ENCODE data around the gene EPN2.
A peak's percentile ranks its signal among the peaks of the same experiment; 100 is the strongest.
"Not testable (repeated sequence)": the region's sequence is repeated elsewhere in the genome, so short reads cannot be mapped to it uniquely, and the experiment has no call there.

The EPN2 gene

GRCh38 chr17:19347323-19348080, 110.3 kb downstream of the EPN2 start:
- no peak for DNase-seq

DNA sequence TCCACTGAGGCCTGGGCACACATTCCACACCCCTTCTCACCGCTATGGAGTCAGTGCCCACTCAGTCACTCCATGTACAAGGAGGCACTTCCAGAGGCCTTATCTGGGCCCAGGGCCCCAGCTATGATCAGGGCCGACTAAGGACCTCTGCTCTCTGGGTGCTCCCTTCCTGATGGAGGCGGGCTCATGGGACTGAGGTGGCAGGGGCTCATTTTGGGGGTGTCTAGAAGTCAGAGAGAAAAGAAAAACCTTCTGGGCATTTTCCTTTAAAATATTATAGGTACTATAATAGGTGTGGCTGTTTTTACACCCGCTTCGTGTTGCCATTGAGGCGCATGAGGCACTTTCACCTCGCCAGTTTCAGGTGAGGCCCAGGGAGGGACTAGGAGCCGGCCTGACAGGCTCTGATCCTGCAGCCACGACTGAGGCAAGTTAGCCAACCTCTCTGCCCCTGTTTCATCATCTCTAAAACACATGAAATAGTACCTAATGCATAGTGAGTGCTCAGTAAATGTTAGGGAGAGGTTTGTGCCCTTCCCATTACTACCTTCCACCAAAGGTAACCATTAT, 111.0 kb downstream of the EPN2 start:
- no peak for DNase-seq

DNA sequence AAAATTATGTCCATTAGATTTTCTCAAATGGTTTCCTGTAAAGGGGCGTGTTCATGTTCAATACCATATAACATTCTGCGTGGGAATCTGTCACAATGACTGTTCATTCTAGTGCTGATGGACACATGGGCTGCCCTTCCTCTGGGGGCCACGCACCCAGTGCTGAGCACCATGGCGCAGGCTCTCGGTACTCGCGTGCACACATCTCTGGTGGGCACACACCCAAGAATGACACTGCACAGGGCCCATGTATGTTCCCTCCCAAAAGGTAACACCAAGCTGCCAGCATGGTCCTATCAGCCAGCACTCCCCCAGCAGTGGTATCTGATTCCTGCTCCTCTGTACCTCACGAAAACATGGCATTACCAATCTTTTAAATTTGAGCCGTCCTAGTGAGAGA, 111.6 kb downstream of the EPN2 start:
- no peak for DNase-seq

- not testable (repeated sequence) for DNase-seq
Measured at GRCh38 chr17:19353401-19353800, 116.2 kb downstream of the EPN2 start.

DNA sequence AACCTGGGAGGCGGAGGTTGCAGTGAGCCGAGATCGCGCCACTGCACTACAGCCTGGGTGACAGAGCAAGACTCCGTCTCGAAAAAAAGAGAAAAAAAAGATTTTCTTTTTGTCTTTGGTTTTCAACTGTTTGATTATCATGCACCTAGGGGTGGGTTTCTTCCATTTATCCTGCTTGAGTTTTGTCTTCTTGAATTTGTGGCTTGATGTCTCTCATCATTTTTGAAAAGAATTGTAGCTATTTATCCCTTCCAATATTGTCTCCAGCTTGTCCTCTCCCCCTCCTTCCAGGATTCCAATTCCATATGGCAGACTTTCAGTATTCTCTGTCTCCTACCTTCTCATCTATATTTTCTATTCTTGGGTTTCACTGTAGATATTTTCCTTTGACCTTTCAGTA, 117.6 kb downstream of the EPN2 start:
- DNase-seq = no peak

DNA sequence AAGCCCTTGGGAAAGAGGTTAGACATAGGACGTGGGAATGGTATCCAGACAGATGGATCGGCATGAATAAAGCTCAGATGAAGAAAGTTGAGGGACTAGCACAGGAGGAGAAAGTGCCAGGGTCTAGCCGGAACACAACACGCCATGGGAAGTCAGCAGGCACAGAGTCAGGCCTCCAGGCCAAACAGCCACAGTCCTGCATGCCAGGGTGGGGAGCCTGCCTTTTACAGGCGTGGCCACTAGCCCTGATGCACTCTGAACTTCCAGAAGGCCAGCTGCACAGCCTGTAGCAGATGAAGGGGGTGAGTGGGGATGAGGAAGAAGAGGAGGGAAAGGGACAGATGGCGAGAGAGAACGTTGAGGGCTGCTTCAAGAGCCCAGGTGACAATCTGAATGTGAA, 120.2 kb downstream of the EPN2 start:
- no peak for DNase-seq

- no peak for DNase-seq
Measured at GRCh38 chr17:19357761-19358160, 120.6 kb downstream of the EPN2 start.

DNA sequence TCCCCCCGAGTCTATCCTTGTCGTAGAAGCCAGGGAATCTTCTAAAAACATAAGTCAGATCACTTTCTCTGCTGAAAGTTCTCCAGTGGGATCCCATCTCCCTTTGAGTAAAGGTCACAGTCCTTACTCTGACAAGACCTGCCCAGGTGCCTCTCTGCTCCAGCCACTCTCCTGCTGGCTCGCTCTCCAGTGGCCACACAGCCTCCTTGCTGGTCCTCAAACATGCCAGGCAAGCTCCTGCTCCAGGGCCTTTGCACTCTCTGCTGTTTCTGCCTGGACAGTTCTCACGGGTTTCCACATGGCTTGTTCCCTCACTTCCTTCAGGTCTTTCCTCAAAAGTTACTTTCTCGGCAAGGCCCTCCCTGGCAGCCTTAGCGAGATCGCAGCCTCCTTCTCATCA, 122.0 kb downstream of the EPN2 start:
- DNase-seq = no peak

DNA sequence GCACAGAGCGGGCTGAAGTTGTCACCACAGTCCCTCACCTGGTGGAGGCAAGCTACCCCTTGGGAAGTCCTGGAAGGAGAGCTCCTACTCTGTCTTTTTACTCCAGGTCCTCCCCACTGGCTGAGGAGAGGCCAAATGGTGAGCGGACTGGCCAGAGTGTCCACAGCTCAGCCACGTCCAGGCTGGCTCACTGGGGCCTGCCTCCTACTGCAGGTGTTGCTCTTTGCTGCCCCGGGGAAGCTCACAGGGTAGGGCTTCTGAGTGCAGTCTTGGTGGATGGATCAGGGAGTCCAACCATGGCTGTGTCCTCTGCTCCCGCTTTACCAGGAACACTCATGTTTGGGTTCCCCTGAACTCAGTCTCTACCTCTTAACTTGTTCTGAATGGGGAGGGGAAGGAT, 122.7 kb downstream of the EPN2 start:
- no peak for DNase-seq

DNA sequence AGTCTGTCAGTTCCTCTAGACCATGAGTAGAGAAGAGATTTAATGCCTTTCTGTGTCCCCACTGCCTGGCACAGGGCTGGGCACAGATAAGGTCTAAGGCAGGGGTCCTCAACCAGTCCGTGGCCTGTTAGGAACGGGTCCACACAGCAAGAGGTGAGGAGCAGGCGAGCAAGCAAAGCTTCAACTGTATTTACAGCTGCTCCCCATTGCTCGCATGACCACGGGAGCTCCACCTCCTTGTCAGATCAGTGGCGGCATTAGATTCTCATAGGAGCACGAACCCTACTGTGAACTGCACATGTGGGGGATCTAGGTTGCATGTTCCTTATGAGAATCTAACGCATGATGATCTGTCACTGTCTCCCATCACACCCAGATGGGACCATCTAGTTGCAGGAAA, 123.6 kb downstream of the EPN2 start:
- no peak for DNase-seq

- no peak for DNase-seq
Measured at GRCh38 chr17:19361326-19361725, 124.2 kb downstream of the EPN2 start.

- no peak for DNase-seq
Measured at GRCh38 chr17:19361944-19362276, 124.7 kb downstream of the EPN2 start.

GRCh38 chr17:19362277-19363113, 125.3 kb downstream of the EPN2 start, which contains the start of gene B9D1:
Gene B9D1, minus strand, starts transcription at chr17:19362723. Its CDS starts 154 bp downstream, at chr17:19362569.
- peak; percentile 92 for DNase-seq

- DNase-seq = no peak
Measured at GRCh38 chr17:19363114-19363438, 125.9 kb downstream of the EPN2 start.

DNA sequence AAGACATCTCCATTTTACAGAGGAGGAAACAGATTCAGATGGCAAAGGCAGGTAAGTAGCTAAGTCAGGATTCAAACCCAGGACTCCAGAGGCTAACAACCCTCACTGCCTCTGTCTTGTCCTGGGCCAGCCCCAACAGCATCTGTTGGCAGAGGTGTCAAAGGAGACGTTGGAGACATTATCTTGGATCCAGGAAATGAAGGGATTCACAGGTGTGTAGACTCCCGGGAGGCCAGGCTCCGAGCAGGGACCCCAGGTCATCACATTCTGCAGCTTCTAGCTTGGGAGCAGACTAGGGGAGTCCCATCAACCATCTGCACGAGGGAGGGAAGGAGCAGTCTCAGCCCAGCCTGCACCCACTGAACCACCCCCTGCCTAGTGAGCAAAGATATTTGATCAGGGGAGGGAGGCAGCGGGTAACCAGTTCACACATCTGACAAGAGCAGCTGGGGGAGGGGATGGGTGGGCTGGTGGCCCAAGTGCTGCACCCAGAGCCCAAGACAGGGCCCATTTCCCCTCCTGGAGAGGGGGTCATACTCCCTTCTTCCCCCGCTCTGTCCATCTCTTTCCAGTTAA, 126.4 kb downstream of the EPN2 start:
- no peak for DNase-seq

GRCh38 chr17:19364699-19365498, 127.7 kb downstream of the EPN2 start:
- DNase-seq = no peak

DNA sequence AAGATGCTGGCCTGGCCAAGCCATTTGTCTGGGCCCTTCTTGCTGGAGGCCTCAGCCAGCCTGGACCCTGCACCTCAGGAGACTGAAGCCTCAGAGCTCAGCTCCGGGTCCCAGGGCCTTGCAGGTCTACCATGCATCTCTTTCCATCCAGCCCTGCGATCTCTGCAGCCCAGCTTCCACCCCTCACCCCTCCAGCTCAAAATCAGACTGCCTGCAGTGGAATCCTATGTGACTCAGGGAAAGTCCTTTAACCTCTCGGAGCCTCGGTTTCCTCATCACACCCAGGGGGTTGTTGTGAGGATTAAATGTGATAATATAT, 128.3 kb downstream of the EPN2 start:
- DNase-seq = no peak

DNA sequence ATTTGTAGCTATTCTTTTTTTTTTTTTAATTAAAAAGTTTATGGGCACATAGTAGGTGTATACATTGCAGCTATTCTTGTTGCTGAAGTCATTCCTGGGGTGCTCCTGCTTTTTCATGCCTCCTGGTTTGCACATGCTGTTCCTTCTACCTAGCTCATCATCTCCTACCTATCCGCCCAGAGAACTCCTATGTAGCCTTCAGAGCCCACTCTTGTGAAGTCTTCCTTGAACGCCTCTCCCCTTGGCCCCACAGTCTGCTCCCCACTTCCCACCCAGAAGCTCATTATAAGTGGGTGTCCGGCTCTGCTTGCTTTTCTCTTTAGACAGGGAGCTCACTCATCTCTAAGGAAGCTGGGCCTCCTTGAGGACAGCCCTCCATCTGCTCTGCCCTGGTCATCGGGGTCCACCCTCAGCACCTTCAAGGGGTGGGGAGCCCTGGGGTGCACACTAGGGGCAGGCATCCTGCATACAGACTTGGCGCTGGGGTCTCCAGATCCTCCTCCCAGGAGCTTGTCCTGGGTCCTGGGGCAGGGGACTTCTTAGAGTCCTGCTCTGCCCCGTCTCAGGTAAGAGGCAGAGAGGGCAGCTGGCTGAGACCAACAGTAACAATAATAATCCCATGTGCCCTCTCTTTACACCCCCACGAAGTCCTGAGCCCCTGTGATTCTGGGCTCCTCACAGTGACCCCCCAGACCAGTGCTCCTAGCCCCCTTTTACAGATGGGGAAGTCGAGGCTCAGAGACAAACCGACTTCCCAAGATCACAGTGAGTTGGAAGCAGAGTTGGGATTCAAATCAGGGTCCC, 128.9 kb downstream of the EPN2 start:
- DNase-seq = no peak

- DNase-seq = no peak
Measured at GRCh38 chr17:19366637-19366972, 129.4 kb downstream of the EPN2 start.

GRCh38 chr17:19368229-19368628, 131.1 kb downstream of the EPN2 start:
- DNase-seq = no peak

GRCh38 chr17:19369107-19369778, 132.1 kb downstream of the EPN2 start:
- no peak for DNase-seq
